Fibroblast of mammary gland (primary cell): ENCODE data around the gene FAIM2.

Source experiments
- DNase-seq: peaks from one replicate; pipeline ENCODE4 v3.0.0-alpha.2; 2010; ENCODE audit warnings: low read depth
- H3K4me3 ChIP-seq: 2 replicates; pipeline ENCODE4 v1.5.1; 2011; ENCODE audit warnings: low read depth, mild to moderate bottlenecking, low read length, moderate library complexity; ENCODE audit not compliant: control insufficient read depth
- CTCF ChIP-seq: conservative IDR thresholded peaks from 2 replicates; pipeline ENCODE4 v1.5.1; 2011; ENCODE audit warnings: low read depth, low read length, inconsistent platforms; ENCODE audit not compliant: control insufficient read depth, insufficient read depth

Gene FAIM2

DNA sequence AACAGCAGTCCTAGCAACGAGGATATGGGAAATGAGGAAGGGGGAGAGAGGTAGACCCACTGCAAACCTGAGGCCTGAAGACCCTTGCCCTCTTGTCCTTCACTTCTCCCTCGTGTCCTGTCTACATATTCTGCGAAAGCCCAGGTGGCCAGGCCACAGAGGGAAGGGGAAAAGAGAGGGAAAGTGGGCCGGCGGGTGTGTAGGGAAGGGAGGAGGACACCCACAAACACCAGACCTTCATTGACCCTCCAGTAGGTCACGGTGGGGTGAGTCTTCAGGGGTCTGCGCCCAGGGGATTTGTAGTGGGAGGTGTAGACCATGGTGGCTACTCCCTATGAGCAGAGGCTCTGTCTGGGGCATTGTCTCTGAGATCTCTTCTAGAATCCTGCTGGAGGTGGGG, 3.8 kb downstream of the FAIM2 start:
- no peak for TF ChIP-seq CTCF
- DNase-seq, result no peak
- no peak overlapping the region for H3K4me3 ChIP-seq

DNA sequence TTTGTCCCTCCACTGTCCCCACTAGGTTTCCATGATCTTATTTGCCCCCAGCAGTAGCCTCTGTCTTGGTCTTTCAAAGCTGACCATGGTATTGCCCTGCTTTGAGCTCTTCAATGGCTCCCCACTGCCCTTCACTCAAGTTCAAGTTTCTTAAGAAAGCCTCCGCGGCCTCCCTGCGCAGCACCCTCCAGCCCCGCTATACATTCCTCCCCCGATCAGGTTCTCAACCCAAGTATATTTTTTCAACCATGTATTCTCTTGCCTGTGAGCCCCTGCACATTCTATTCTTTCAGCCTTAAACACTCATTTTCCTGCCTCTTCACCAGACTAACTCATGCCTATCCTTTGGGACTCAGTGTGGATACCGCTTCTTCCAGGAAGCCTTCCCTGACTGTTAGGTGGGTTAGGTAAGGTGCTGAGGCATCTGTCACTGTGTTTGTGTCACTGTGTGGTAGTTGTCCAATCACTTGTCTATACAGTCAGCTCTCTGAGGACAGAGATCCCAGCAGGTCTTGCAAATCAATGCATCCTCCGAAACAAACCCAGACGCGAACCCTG, 4.3 kb downstream of the FAIM2 start:
- no peak for TF ChIP-seq CTCF
- no peak overlapping the region for H3K4me3 ChIP-seq
- no peak for DNase-seq

DNA sequence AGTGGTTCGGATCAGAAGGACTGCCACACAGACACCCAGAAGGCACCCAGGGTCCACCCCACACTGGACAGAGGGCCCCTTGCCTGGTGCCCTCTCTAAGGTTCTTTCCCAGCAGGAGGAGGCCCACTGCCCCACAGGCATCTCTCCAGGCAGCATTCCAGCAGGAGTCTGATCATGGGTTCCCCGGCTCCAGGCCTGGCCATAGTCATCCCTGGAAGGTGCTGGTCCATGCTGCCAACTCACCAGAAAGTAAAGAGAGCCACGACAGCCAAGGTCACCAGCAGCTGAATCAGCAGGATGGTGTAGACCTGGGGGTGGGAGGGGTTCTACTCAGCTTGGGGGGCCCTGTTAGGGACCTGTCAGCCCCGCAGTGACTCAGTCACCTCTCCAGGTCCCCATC, 6.4 kb downstream of the FAIM2 start:
- DNase-seq, result no peak
- TF ChIP-seq CTCF, result no peak
- H3K4me3 ChIP-seq, result no peak overlapping the region

GRCh38 chr12:49895773-49896172, 7.9 kb downstream of the FAIM2 start:
- DNase-seq, result no peak
- no peak overlapping the region for H3K4me3 ChIP-seq
- TF ChIP-seq CTCF, result no peak

DNA sequence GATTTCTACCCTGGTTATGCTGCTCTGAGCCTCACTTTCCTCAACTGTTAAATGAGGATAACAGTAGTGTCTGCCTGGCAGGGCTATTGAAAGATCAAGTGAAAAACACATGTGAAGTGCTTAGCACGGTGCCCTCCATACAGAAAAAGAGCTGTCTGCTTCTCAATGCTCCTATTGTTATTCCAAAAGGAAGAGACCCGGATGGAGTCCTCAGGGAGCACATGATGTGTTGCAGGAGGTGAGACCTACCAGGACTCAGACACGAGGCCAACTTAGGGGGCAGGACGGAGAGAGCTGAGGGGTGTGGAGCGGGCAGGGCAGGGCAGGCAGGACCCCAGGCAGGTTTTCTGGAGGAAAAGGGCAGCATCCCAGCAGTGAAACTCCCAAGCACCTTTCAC, 8.9 kb downstream of the FAIM2 start:
- H3K4me3 ChIP-seq, result no peak overlapping the region
- no peak for DNase-seq
- no peak for TF ChIP-seq CTCF

DNA sequence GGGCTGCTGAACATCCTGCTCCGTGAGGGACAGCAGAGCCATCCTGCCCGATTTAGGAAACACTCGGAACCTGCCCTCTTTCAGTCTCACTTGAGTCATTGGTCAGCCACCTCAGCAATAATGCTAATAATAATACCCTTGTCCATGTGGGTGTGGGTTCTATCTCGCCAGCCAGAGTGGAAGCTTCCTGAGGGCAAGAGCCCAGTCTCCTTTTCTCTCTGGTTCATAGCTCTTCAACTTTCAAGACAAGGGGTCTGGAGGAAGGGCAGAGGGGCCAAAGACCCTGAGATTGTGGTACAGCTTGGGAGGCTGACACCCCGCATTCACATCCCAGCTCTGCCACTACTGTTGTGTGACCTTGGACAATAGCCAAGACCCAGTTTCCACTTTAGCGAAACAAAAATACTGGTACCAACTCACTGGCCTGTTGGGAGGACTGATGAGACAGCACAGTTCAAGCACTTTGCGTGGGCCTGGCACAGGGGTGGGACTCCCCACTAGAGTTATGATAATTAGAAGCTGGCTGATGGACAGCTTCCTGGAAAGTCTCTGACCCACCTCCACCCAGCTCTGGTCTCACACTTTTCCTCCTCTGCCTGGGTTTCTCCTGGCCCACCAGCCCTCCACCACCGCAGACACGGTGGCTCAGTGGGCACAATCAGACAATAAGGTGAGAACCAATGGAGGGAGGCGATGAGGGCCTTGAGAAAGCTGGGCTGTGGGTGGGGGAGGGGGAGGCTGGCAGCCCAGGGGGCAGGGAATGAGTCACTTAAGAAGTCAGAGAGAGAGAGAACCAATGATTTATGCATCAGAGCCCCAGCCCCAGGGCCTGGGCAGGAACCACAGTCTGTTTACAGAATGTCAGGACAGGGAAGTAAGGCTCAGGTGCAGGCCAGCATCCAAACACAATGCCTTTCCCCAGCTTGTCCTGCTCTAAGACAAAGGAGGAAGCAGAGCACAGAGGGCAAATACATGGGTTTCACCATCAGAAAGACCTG, 9.6 kb downstream of the FAIM2 start:
- H3K4me3 ChIP-seq, result no peak overlapping the region
- DNase-seq, result peak; percentile 12
- no peak for TF ChIP-seq CTCF
